HG02981 (cell line): ENCODE measurements around the gene LZTS3.

Experiments
- ATAC-seq: cut with Tn5 transposase; IDR thresholded peaks from one replicate; pipeline ENCODE4 v1.9.1; 2021; ENCODE audit warnings: mild to moderate bottlenecking, moderate library complexity; ENCODE audit not compliant: unreplicated experiment

Gene LZTS3

DNA sequence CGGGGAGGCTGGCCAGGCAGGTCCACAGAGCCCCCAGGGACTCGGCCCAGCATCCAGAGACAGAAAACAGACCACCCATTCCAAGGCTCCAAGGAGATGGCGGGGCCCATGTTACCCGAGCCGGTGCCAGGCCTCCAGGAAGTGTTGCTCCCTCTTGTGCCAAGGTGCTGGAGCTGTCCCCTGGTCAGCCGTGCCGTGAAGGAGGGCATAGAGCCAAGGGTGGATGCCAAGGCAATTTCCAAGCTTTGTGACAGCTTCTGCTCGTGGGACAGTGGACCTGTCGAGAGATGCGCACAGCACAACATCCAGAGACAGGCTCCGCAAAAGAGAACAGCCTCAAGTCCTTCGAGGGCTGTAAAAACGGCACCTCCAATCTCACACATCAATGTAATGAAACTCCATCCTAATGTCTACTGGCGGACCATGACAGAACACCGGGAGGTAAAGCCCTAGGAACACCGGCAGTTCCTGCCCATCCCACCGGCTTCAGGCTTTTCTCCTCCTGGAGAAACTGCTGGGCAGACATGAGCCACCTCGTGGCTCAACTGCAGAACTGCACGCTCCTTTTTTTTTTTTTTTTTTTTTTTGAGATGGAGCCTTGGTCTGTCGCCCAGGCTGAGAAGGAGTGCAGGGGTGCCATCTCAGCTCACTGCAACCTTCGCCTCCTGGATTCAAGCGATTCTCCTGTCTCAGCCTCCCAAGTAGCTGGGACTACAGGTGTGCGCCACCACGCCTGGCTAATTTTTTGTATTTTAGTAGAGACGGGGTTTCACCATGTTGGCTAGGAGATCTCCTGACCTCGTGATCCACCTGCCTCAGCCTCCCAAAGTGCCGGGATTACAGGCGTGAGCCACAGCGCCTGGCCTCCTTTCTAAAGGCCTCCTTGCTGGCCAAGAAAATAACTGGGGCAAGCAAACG, 57.9 kb downstream of the LZTS3 start:
- no peak for ATAC-seq
